PFSK-1 (cell line): Measurements from ENCODE around the gene RTCA.

Experiments used
- POLR2AphosphoS5 ChIP-seq: IDR thresholded peaks from 2 replicates; pipeline ENCODE4 v1.6.1; 2012; ENCODE audit warnings: low read depth, mild to moderate bottlenecking, control low read depth, low read length, moderate library complexity
- SIN3A ChIP-seq: IDR thresholded peaks from 2 replicates; pipeline ENCODE4 v1.6.1; 2012; ENCODE audit warnings: mild to moderate bottlenecking, low read length, moderate library complexity, borderline replicate concordance; ENCODE audit not compliant: insufficient read depth

GRCh38 chr1:100252901-100253300 lies 13.1 kb upstream of the RTCA start:
- TF ChIP-seq POLR2AphosphoS5, result no peak
- no peak for TF ChIP-seq SIN3A
